Measurements from ENCODE around the gene CLCN7. TPM values are rescaled to one million over a fixed set of nuclear protein-coding genes. Genes with fewer than 3 reads are reported as not detected.
A peak's percentile ranks its signal among the peaks of the same experiment; 100 is the strongest.

The CLCN7 gene
- total RNA-seq, 1 donor from 2014 or later = 11.5 TPM

GRCh38 chr16:1435921-1436697, 38.7 kb downstream of the CLCN7 start:
- Histone ChIP-seq H3K4me2 (no peak overlapping the region), H2AFZ (replicated peaks) (no peak overlapping the region), H3K9ac (no peak overlapping the region), H3K79me2 (ENCODE audit: low read depth) (no peaks in the 10 kb centered on the region), H3K36me3 (no peaks in the 10 kb centered on the region), H4K20me1 (ENCODE audit: low read depth) (no peaks in the 10 kb centered on the region), H3K9me3 (ENCODE audit: low read depth) (no peaks in the 10 kb centered on the region), H3K4me1 (no peaks in the 10 kb centered on the region), H3K27ac (no peak overlapping the region), H3F3A (ENCODE audit: low read depth) (no peaks in the 10 kb centered on the region), H3K4me3 (no peak overlapping the region), H3K27me3 (no peaks in the 10 kb centered on the region)
- Mint-ChIP-seq H3K4me1 (no peaks in the 10 kb centered on the region), H3K9me3 (no peaks in the 10 kb centered on the region), H3K4me3 (no peak overlapping the region), H3K36me3 (no peaks in the 10 kb centered on the region), H3K27me3 (ENCODE audit: insufficient read depth, low read depth) (no peaks in the 10 kb centered on the region), H3K27ac (peak overlapping the region; percentile 81)
- TF ChIP-seq EZH2 (IDR thresholded peaks at IDR 0.05) = no peak
- TF ChIP-seq EZH2phosphoT487 (IDR thresholded peaks at IDR 0.05) = no peak
- no peak for TF ChIP-seq CTCF (IDR thresholded peaks at IDR 0.05)
- no peak for DNase-seq (ENCODE audit: low spot score)

- H3K27me3 Mint-ChIP-seq (ENCODE audit: insufficient read depth, low read depth) = no peaks in the 10 kb centered on the region
- H3K36me3 ChIP-seq = no peaks in the 10 kb centered on the region
- H3K4me3 Mint-ChIP-seq = no peak overlapping the region
- H4K20me1 ChIP-seq (ENCODE audit: low read depth) = no peaks in the 10 kb centered on the region
- H3K4me2 ChIP-seq = no peak overlapping the region
- no peaks in the 10 kb centered on the region for H3K9me3 ChIP-seq (ENCODE audit: low read depth)
- H3K4me3 ChIP-seq = no peak overlapping the region
- H3K36me3 Mint-ChIP-seq = no peaks in the 10 kb centered on the region
- H3K27ac Mint-ChIP-seq = no peak overlapping the region
- no peaks in the 10 kb centered on the region for H3K9me3 Mint-ChIP-seq
- H3K4me1 Mint-ChIP-seq = peaks cover 4% of the 10 kb centered on the region
- no peak overlapping the region for H3K27ac ChIP-seq
- no peaks in the 10 kb centered on the region for H3K27me3 ChIP-seq
- H3F3A ChIP-seq (ENCODE audit: low read depth) = no peaks in the 10 kb centered on the region
- DNase-seq (ENCODE audit: low spot score) = no peak
- no peaks in the 10 kb centered on the region for H3K79me2 ChIP-seq (ENCODE audit: low read depth)
- H3K4me1 ChIP-seq = no peaks in the 10 kb centered on the region
- TF ChIP-seq EZH2phosphoT487 (IDR thresholded peaks at IDR 0.05) (no peak), CTCF (IDR thresholded peaks at IDR 0.05) (no peak), EZH2 (IDR thresholded peaks at IDR 0.05) (no peak)
- no peak overlapping the region for H3K9ac ChIP-seq
- H2AFZ ChIP-seq (replicated peaks) = no peak overlapping the region
Observed at GRCh38 chr16:1434644-1435592, 39.9 kb downstream of the CLCN7 start.

- H3K36me3 ChIP-seq = no peaks in the 10 kb centered on the region
- H3K4me3 ChIP-seq = no peak overlapping the region
- no peak overlapping the region for H3K27ac Mint-ChIP-seq
- no peaks in the 10 kb centered on the region for H3K27me3 Mint-ChIP-seq (ENCODE audit: insufficient read depth, low read depth)
- H3K9ac ChIP-seq = peak overlapping the region; percentile 32
- no peak overlapping the region for H2AFZ ChIP-seq (replicated peaks)
- H3K79me2 ChIP-seq (ENCODE audit: low read depth) = no peaks in the 10 kb centered on the region
- no peaks in the 10 kb centered on the region for H3K36me3 Mint-ChIP-seq
- no peak for DNase-seq (ENCODE audit: low spot score)
- H3K9me3 Mint-ChIP-seq = no peaks in the 10 kb centered on the region
- H3K4me1 Mint-ChIP-seq = peaks cover 10% of the 10 kb centered on the region
- TF ChIP-seq CTCF (IDR thresholded peaks at IDR 0.05) (no peak), EZH2 (IDR thresholded peaks at IDR 0.05) (no peak)
- no peaks in the 10 kb centered on the region for H4K20me1 ChIP-seq (ENCODE audit: low read depth)
- no peaks in the 10 kb centered on the region for H3K9me3 ChIP-seq (ENCODE audit: low read depth)
- no peak overlapping the region for H3K27ac ChIP-seq
- H3K4me2 ChIP-seq = no peak overlapping the region
- no peaks in the 10 kb centered on the region for H3K4me1 ChIP-seq
- no peak overlapping the region for H3K4me3 Mint-ChIP-seq
- H3F3A ChIP-seq (ENCODE audit: low read depth) = no peaks in the 10 kb centered on the region
- no peaks in the 10 kb centered on the region for H3K27me3 ChIP-seq
Observed at GRCh38 chr16:1433756-1434155, 41.1 kb downstream of the CLCN7 start.

Measured in neural progenitor cell (in vitro differentiated cells).